HCT116 (cell line): ENCODE results near the gene ZNF536. TPM values are rescaled to one million over a fixed set of nuclear protein-coding genes. Genes with fewer than 3 reads are reported as not detected.

ENCODE experiments used
- ATAC-seq: fragments of 200-7000 bp; cut with Tn5 transposase; 2 replicates; pipeline ENCODE4 v1.9.1; 2020; ENCODE audit warnings: mild to moderate bottlenecking, moderate library complexity
- BruUV-seq: library from RNA; stranded (reverse); fragments of 400-500 nt; replicated peaks from 2 replicates; lab custom pipeline; 2021; lab: Mats Ljungman, UMichigan
- CTCF ChIA-PET: fragments of 300-600 bp; sonication (Branson Sonifier 250); formaldehyde crosslinking; loops from one replicate; lab custom pipeline; 2021; ENCODE audit warnings: antibody characterized with exemption; lab: Charles Lee
- POLR2A ChIA-PET: fragments of 300-600, 350-600 bp; sonication (Branson Sonifier 250); formaldehyde crosslinking; loops from one replicate; lab custom pipeline; 2021; ENCODE audit warnings: antibody characterized with exemption; lab: Charles Lee
- RAD21 ChIA-PET, 2 experiments: fragments of 300-600 bp; sonication (Branson Sonifier 250); formaldehyde crosslinking; loops; one replicate each; lab custom pipeline; 2023; ENCODE audit warnings: low total read pairs in 2 of 2; ENCODE audit not compliant: uncharacterized antibody in 2 of 2, unreplicated experiment in 2 of 2, low non-redundant PET in 1 of 2; lab: Charles Lee
- DNase-seq: peaks from one replicate; pipeline ENCODE4 v3.0.0-alpha.2; 2010; ENCODE audit warnings: low read depth, low spot score
- H2AFZ ChIP-seq: fragments of 200-600 bp; shearing (Covaris generic), sonication (generic); 2 replicates; pipeline ENCODE4 v1.6.1; 2017; ENCODE audit warnings: low read depth, mixed run types, mixed read lengths, antibody characterized with exemption, low read length; ENCODE audit not compliant: poor library complexity, severe bottlenecking
- H3K27ac ChIP-seq: 2 replicates; pipeline ENCODE4 v1.5.1; 2012; ENCODE audit warnings: low read depth, low read length
- H3K27me3 ChIP-seq: fragments of 200-600 bp; sonication (generic); 2 replicates; pipeline ENCODE4 v1.6.1; 2016; ENCODE audit warnings: mixed run types, low read length, mixed read lengths; ENCODE audit not compliant: insufficient read depth
- H3K36me3 ChIP-seq, 2 experiments: fragments of 200-500 bp in 1 of 2; fragments of 200-600 bp in 1 of 2; sonication (Bioruptor generic) in 1 of 2; sonication (generic) in 1 of 2; 2 replicates each; pipeline versions ENCODE4 v1.5.1 to v1.6.1; 2014 to 2016; ENCODE audit warnings: low read length in 2 of 2, inconsistent platforms in 1 of 2, mixed read lengths in 1 of 2, mixed run types in 1 of 2; ENCODE audit not compliant: insufficient read depth in 2 of 2, control insufficient read depth in 1 of 2
- H3K4me1 ChIP-seq, 2 experiments: fragments of 200-600 bp in 1 of 2; sonication (generic) in 1 of 2; 2 replicates each; pipeline versions ENCODE4 v1.5.1 to v1.6.1; 2012 to 2017; ENCODE audit warnings: low read length in 2 of 2, inconsistent platforms in 1 of 2, mild to moderate bottlenecking in 1 of 2, mixed read lengths in 1 of 2, mixed run types in 1 of 2, moderate library complexity in 1 of 2; ENCODE audit not compliant: insufficient read depth in 2 of 2, control insufficient read depth in 1 of 2
- H3K4me2 ChIP-seq: fragments of 200-600 bp; sonication (generic); 2 replicates; pipeline ENCODE4 v1.6.1; 2017; ENCODE audit warnings: mixed run types, low read length, mixed read lengths
- H3K4me3 ChIP-seq, 2 experiments: fragments of 200-600 bp in 1 of 2; sonication (generic) in 1 of 2; replicated peaks in 1 of 2; 2 replicates each; pipeline ENCODE4 v1.5.1; 2011 to 2016; ENCODE audit warnings: low read length in 2 of 2, control low read depth in 1 of 2, low read depth in 1 of 2, mild to moderate bottlenecking in 1 of 2, mixed read lengths in 1 of 2, mixed run types in 1 of 2
- H3K79me2 ChIP-seq: fragments of 200-600 bp; sonication (generic); 2 replicates; pipeline ENCODE4 v1.6.1; 2017; ENCODE audit warnings: mild to moderate bottlenecking, mixed run types, low read length, moderate library complexity, mixed read lengths; ENCODE audit not compliant: insufficient read depth
- H3K9ac ChIP-seq: fragments of 200-600 bp; sonication (generic); 2 replicates; pipeline ENCODE4 v1.6.1; 2016; ENCODE audit warnings: low read length, mixed read lengths
- H3K9me2 ChIP-seq: fragments of 200-600 bp; sonication (generic), shearing (Covaris generic); 2 replicates; pipeline ENCODE4 v1.6.1; 2017; ENCODE audit warnings: mixed run types, mild to moderate bottlenecking, moderate library complexity; ENCODE audit not compliant: insufficient read depth
- H3K9me3 ChIP-seq, 2 experiments: fragments of 200-500 bp in 1 of 2; fragments of 200-600 bp in 1 of 2; sonication (Bioruptor generic) in 1 of 2; sonication (generic) in 1 of 2; 2 replicates each; pipeline ENCODE4 v1.6.1; 2014 to 2017; ENCODE audit warnings: low read length in 2 of 2, mixed read lengths in 2 of 2, inconsistent platforms in 1 of 2, low read depth in 1 of 2, mild to moderate bottlenecking in 1 of 2, mixed run types in 1 of 2, moderate library complexity in 1 of 2; ENCODE audit not compliant: control insufficient read depth in 1 of 2, insufficient read depth in 1 of 2
- H4K20me1 ChIP-seq: fragments of 200-600 bp; sonication (generic), shearing (Covaris generic); 2 replicates; pipeline ENCODE4 v1.6.1; 2017; ENCODE audit warnings: mixed run types, mild to moderate bottlenecking, moderate library complexity; ENCODE audit not compliant: insufficient read depth
- ATF3 ChIP-seq: IDR thresholded peaks from 2 replicates; pipeline ENCODE4 v1.6.1; 2012
- CEBPB ChIP-seq: IDR thresholded peaks from 2 replicates; pipeline ENCODE4 v1.6.1; 2012; ENCODE audit warnings: low read depth
- CTCF ChIP-seq, 3 experiments: fragments of 200-600 bp in 1 of 3; sonication (generic) in 1 of 3; IDR thresholded peaks in 2 of 3; conservative IDR thresholded peaks in 1 of 3; 2 replicates each; pipeline ENCODE4 v1.5.1; 2012 to 2017; ENCODE audit warnings: low read depth in 2 of 3, low read length in 2 of 3, antibody characterized with exemption in 1 of 3, borderline replicate concordance in 1 of 3, control low read depth in 1 of 3, mild to moderate bottlenecking in 1 of 3, mixed read lengths in 1 of 3, mixed run types in 1 of 3, moderate library complexity in 1 of 3; ENCODE audit not compliant: insufficient read depth in 1 of 3
- ELF1 ChIP-seq: IDR thresholded peaks from 2 replicates; pipeline ENCODE4 v1.6.1; 2012; ENCODE audit warnings: low read depth, borderline replicate concordance
- EZH2phosphoT487 ChIP-seq: fragments of 200-600 bp; IDR thresholded peaks from 2 replicates; pipeline ENCODE4 v1.6.1; 2018; ENCODE audit warnings: antibody characterized with exemption, borderline replicate concordance
- POLR2A ChIP-seq: IDR thresholded peaks from 2 replicates; pipeline ENCODE4 v1.7.0; 2011; ENCODE audit warnings: borderline replicate concordance; ENCODE audit not compliant: insufficient read depth, insufficient read length; ENCODE audit errors: extremely low read depth
- REST ChIP-seq: IDR thresholded peaks from 2 replicates; pipeline ENCODE4 v1.6.1; 2012; ENCODE audit warnings: low read depth
- SRF ChIP-seq: IDR thresholded peaks from 2 replicates; pipeline ENCODE4 v1.6.1; 2012; ENCODE audit warnings: low read depth
- ZBTB33 ChIP-seq: IDR thresholded peaks from 2 replicates; pipeline ENCODE4 v1.6.1; 2011; ENCODE audit warnings: mild to moderate bottlenecking, low read length, moderate library complexity; ENCODE audit not compliant: insufficient replicate concordance; ENCODE audit errors: extremely low read depth
- intact Hi-C: fragments of 100-400 bp; cut with micrococcal nuclease; formaldehyde crosslinking; loops from 2 replicates; pipeline ENCODE4 v1.10.0; 2022
- total RNA-seq: library from RNA; stranded (reverse); gene quantifications from one replicate; pipeline ENCODE4 v1.2.1, GENCODE V29; 2021; ENCODE audit not compliant: unreplicated experiment

ZNF536 gene
- total RNA-seq, 1 experiment from 2014 or later = not detected

GRCh38 chr19:30605333-30605732 lies 233.1 kb downstream of the ZNF536 start:
- TF ChIP-seq CTCF (IDR thresholded peaks at IDR 0.05 in 2 of 3, conservative IDR thresholded peaks at IDR 0.05 in 1 of 3; ENCODE audit: borderline replicate concordance in 1 of 3, insufficient read depth in 1 of 3, low read depth in 2 of 3, low read length in 2 of 3) (no peak), ATF3 (no peak), SRF (no peak), ZBTB33 (no peak), EZH2phosphoT487 (no peak), POLR2A (no peak), ELF1 (no peak), CEBPB (no peak), REST (no peak)
- H3K4me3 ChIP-seq = no peak overlapping the region
- no TSS peak for BruUV-seq
- no peaks in the 10 kb centered on the region for H3K9me2 ChIP-seq
- no peak for ATAC-seq
- ChIA-PET POLR2A (no interaction called here), CTCF (no interaction called here), RAD21 (no interaction called here)
- H3K4me1 ChIP-seq = no peaks in the 10 kb centered on the region
- H3K27ac ChIP-seq = no peak overlapping the region
- intact Hi-C loops = no loop called here
- H3K9me3 ChIP-seq = no peaks in the 10 kb centered on the region
- H3K4me2 ChIP-seq = no peak overlapping the region
- no peak overlapping the region for H3K9ac ChIP-seq
- H3K27me3 ChIP-seq = no peaks in the 10 kb centered on the region
- no peaks in the 10 kb centered on the region for H3K36me3 ChIP-seq
- no peak for DNase-seq
- H3K79me2 ChIP-seq = no peaks in the 10 kb centered on the region
- H2AFZ ChIP-seq = no peak overlapping the region
- H4K20me1 ChIP-seq = no peaks in the 10 kb centered on the region
